Glutamatergic neuron (in vitro differentiated cells): ENCODE measurements around the gene GORASP1. TPM values are rescaled to one million over a fixed set of nuclear protein-coding genes. Genes with fewer than 3 reads are reported as not detected.

Experiments
- DNase-seq: peaks from one replicate; pipeline ENCODE4 v3.0.0; 2022
- H3K27ac Mint-ChIP-seq: one replicate; pipeline ENCODE4 v1.8.0; 2020; ENCODE audit warnings: mild to moderate bottlenecking, mixed read lengths, inconsistent platforms; ENCODE audit not compliant: unreplicated experiment
- H3K27me3 Mint-ChIP-seq: one replicate; pipeline ENCODE4 v1.8.0; 2020; ENCODE audit warnings: mild to moderate bottlenecking, moderate library complexity, mixed read lengths, inconsistent platforms; ENCODE audit not compliant: unreplicated experiment
- H3K36me3 Mint-ChIP-seq: one replicate; pipeline ENCODE4 v1.8.0; 2020; ENCODE audit warnings: mild to moderate bottlenecking, mixed read lengths, inconsistent platforms; ENCODE audit not compliant: unreplicated experiment
- H3K4me1 Mint-ChIP-seq: one replicate; pipeline ENCODE4 v1.8.0; 2020; ENCODE audit warnings: mild to moderate bottlenecking, low read depth, mixed read lengths, inconsistent platforms; ENCODE audit not compliant: unreplicated experiment
- H3K4me3 Mint-ChIP-seq: one replicate; pipeline ENCODE4 v1.8.0; 2020; ENCODE audit warnings: mild to moderate bottlenecking, mixed read lengths, inconsistent platforms; ENCODE audit not compliant: unreplicated experiment
- H3K9me3 Mint-ChIP-seq: one replicate; pipeline ENCODE4 v1.8.0; 2020; ENCODE audit warnings: mild to moderate bottlenecking, moderate library complexity, mixed read lengths, inconsistent platforms; ENCODE audit not compliant: unreplicated experiment
- total RNA-seq: library from RNA; stranded (reverse); fragmentation: NEBNext Ultra II Directional; extraction: Animal tissue kit (Norgen Biotek cat#: 25700); gene quantifications from one replicate; pipeline ENCODE4 v1.2.1, GENCODE V29; 2021; ENCODE audit not compliant: unreplicated experiment
- TF ChIP-seq, protein P1 (sequence below): fragments of 200-600 bp; sonication (generic); IDR thresholded peaks from one replicate; pipeline ENCODE4 v1.5.0; 2021; ENCODE audit not compliant: partially characterized antibody, unreplicated experiment

The GORASP1 gene
- total RNA-seq, 1 donor from 2014 or later, result 44.6 TPM

DNA sequence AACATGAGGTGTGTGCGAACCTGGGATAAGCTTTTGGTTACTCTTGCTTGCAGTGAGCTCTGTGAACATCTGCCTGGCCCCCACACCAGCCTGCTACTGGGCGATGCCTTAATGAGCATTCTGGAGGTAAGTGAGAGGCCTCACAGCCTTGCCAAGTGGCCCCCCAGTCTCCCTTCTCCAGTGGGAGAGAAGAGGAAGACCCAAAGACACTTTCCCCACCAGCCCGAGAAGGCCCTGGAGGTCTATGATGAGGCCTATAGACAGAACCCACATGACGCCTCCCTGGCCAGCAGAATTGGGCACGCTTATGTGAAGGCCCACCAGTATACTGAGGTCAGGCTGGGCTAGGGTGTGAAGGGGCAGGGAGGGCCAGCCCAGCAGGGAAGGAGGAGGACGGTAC lies 22.6 kb upstream of the GORASP1 start:
- Mint-ChIP-seq H3K9me3 (no peaks in the 10 kb centered on the region), H3K4me3 (no peak overlapping the region), H3K36me3 (no peaks in the 10 kb centered on the region), H3K27ac (no peak overlapping the region), H3K27me3 (peaks cover 1% of the 10 kb centered on the region), H3K4me1 (peaks cover 7% of the 10 kb centered on the region)
- TF ChIP-seq, protein P1, sequence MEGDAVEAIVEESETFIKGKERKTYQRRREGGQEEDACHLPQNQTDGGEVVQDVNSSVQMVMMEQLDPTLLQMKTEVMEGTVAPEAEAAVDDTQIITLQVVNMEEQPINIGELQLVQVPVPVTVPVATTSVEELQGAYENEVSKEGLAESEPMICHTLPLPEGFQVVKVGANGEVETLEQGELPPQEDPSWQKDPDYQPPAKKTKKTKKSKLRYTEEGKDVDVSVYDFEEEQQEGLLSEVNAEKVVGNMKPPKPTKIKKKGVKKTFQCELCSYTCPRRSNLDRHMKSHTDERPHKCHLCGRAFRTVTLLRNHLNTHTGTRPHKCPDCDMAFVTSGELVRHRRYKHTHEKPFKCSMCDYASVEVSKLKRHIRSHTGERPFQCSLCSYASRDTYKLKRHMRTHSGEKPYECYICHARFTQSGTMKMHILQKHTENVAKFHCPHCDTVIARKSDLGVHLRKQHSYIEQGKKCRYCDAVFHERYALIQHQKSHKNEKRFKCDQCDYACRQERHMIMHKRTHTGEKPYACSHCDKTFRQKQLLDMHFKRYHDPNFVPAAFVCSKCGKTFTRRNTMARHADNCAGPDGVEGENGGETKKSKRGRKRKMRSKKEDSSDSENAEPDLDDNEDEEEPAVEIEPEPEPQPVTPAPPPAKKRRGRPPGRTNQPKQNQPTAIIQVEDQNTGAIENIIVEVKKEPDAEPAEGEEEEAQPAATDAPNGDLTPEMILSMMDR, result no peak
- no peak for DNase-seq

GRCh38 chr3:39128951-39129350 lies 21.5 kb upstream of the GORASP1 start:
- Mint-ChIP-seq H3K36me3 (no peaks in the 10 kb centered on the region), H3K27ac (no peak overlapping the region), H3K9me3 (no peaks in the 10 kb centered on the region), H3K4me3 (no peak overlapping the region), H3K27me3 (peaks cover 1% of the 10 kb centered on the region), H3K4me1 (peaks cover 7% of the 10 kb centered on the region)
- TF ChIP-seq, protein P1, result no peak
- DNase-seq, result no peak

GRCh38 chr3:39127908-39128304 lies 20.5 kb upstream of the GORASP1 start:
- H3K4me3 Mint-ChIP-seq, result no peak overlapping the region
- no peak for DNase-seq
- no peaks in the 10 kb centered on the region for H3K36me3 Mint-ChIP-seq
- no peak overlapping the region for H3K27ac Mint-ChIP-seq
- peaks cover 7% of the 10 kb centered on the region for H3K4me1 Mint-ChIP-seq
- H3K27me3 Mint-ChIP-seq, result no peaks in the 10 kb centered on the region
- no peaks in the 10 kb centered on the region for H3K9me3 Mint-ChIP-seq
- TF ChIP-seq, protein P1, result no peak

GRCh38 chr3:39127269-39127907 lies 20.0 kb upstream of the GORASP1 start:
- Mint-ChIP-seq H3K36me3 (no peaks in the 10 kb centered on the region), H3K27me3 (no peaks in the 10 kb centered on the region), H3K4me1 (peaks cover 7% of the 10 kb centered on the region), H3K4me3 (no peak overlapping the region), H3K27ac (no peak overlapping the region), H3K9me3 (no peaks in the 10 kb centered on the region)
- no peak for DNase-seq
- TF ChIP-seq, protein P1, result no peak

DNA sequence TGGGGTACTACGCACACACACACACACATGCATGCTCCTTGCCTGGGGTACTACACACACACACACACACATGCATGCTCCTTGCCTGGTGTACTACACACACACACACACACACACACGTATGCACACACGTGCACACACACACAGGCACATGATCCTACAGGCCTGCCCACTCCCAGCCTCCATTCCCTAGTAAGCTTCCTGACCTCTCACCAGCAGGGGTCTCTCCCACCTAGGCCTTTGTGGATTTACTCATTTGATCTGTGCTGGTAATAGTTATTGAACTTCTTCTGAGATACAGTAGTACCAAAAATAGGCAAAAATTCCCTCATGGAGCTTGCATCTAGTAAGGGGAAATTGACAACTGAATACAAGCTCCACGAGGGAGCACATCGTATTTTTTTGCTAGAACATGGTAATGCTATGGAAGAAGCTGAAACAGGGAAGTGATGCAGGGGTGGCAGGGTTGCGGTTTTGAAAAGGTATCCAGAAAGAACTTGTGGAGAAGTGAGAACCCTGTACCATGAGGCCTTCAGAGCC lies 19.2 kb upstream of the GORASP1 start:
- Mint-ChIP-seq H3K9me3 (no peaks in the 10 kb centered on the region), H3K27me3 (no peaks in the 10 kb centered on the region), H3K27ac (no peak overlapping the region), H3K36me3 (no peaks in the 10 kb centered on the region), H3K4me3 (no peak overlapping the region), H3K4me1 (peaks cover 7% of the 10 kb centered on the region)
- TF ChIP-seq, protein P1, result peak; percentile 37
- peak; percentile 51 for DNase-seq
